Kidney epithelial cell (primary cell): ENCODE results near the gene POFUT1. TPM values are rescaled to one million over a fixed set of nuclear protein-coding genes. Genes with fewer than 3 reads are reported as not detected.
"Not testable (repeated sequence)": the region's sequence is repeated elsewhere in the genome, so short reads cannot be mapped to it uniquely, and the experiment has no call there.

Source experiments
- DNase-seq: peaks from one replicate; pipeline ENCODE4 v3.0.0-alpha.2; 2010; ENCODE audit warnings: low read depth
- H3K27me3 ChIP-seq: 2 replicates; pipeline ENCODE4 v1.6.0; 2011; ENCODE audit warnings: low read length; ENCODE audit not compliant: control insufficient read depth, insufficient read depth
- H3K36me3 ChIP-seq: 2 replicates; pipeline ENCODE4 v1.5.1; 2011; ENCODE audit warnings: low read length; ENCODE audit not compliant: control insufficient read depth, insufficient read depth
- H3K4me3 ChIP-seq: 2 replicates; pipeline ENCODE4 v1.5.1; 2011; ENCODE audit warnings: low read depth, mild to moderate bottlenecking, control low read depth, low read length
- total RNA-seq: library from RNA; depleted of rRNA; stranded (reverse); fragments of >200 nt; gene quantifications from 2 replicates; pipeline ENCODE4 v1.2.3, GENCODE V29; 2015
- TF ChIP-seq, protein P1 (sequence below): IDR thresholded peaks from 2 replicates; pipeline ENCODE4 v1.5.1; 2011; ENCODE audit warnings: mild to moderate bottlenecking, moderate library complexity, low read length, control low read depth, inconsistent platforms; ENCODE audit not compliant: insufficient read depth, poor library complexity, severe bottlenecking

The POFUT1 gene
- total RNA-seq, 1 donor from 2014 or later, result 44.3 TPM

DNA sequence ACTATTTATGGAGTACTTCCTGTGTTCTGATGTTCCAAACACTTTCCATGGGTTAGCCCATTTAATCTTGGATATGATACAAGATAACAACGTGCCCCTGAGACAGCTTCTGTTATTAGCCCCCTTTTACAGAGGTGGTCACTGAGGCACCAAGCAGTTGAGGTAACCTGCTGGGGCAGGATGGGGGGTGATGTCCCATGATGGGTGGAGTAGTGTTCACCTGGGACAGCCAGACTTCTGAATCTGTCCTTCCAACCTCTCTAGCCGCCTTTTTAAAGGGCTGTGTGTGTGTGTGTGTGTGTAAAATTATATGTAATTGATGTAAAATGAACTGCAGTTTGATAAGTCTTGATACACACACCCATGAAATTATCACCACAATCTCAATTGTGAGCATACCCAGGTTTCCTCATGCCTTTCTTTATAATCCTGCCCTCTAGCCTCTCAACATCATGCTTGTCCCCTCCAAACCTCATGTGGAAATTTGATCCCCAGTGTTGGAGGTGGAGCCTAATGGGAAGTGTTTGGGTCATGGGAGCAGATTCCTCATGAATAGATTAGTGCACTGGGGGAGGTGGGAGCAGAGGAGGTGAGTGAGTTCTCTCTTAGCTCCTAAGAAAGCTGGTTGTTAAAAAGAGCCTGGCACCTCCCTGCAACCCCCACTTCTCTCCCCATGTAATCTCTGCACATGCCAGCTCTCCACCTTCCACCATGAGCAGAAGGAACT is 39.3 kb upstream of the POFUT1 start:
- Histone ChIP-seq H3K4me3 (no peak overlapping the region), H3K36me3 (no peaks in the 10 kb centered on the region), H3K27me3 (no peaks in the 10 kb centered on the region)
- TF ChIP-seq, protein P1, sequence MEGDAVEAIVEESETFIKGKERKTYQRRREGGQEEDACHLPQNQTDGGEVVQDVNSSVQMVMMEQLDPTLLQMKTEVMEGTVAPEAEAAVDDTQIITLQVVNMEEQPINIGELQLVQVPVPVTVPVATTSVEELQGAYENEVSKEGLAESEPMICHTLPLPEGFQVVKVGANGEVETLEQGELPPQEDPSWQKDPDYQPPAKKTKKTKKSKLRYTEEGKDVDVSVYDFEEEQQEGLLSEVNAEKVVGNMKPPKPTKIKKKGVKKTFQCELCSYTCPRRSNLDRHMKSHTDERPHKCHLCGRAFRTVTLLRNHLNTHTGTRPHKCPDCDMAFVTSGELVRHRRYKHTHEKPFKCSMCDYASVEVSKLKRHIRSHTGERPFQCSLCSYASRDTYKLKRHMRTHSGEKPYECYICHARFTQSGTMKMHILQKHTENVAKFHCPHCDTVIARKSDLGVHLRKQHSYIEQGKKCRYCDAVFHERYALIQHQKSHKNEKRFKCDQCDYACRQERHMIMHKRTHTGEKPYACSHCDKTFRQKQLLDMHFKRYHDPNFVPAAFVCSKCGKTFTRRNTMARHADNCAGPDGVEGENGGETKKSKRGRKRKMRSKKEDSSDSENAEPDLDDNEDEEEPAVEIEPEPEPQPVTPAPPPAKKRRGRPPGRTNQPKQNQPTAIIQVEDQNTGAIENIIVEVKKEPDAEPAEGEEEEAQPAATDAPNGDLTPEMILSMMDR, result no peak
- no peak for DNase-seq

DNA sequence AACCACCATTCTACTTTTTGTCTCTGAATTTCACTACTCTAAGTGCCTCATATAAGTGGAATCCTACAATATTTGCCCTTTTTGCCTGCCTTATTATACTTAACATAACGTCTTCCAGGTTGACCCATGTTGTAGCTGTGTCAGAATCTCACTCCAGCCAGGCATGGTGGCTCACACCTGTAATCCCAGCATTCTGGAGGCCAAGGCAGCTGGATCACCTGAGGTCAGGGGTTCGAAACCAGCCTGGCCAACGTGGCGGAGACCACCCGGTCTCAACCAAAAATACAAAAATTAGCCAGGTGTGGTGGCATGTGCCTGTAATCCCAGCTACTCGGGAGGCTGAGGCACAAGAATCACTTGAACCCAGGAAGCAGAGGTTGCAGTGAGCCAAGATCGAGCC is 30.0 kb upstream of the POFUT1 start:
- not testable (repeated sequence) for H3K36me3 ChIP-seq, DNase-seq, H3K4me3 ChIP-seq

DNA sequence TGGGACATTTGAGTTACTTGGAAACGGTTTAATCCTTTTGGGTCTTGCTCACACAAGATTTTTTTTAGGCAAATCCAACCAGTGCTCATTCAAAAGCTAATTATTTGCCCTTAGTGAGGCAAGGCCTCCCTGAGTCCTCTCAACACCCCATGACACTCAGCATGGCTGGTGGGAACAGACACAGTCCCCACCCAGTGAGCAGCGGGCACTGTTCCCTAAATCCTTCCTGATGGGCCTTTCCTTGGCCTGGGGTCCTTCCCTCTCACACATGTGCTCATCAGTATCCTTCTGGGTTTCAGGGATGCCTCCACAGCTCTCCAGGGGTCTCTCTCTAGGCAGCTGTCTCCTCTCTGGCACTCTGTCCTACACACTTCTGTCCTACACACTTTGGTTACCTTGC is 28.2 kb upstream of the POFUT1 start:
- TF ChIP-seq, protein P1, result no peak
- no peak overlapping the region for H3K4me3 ChIP-seq
- DNase-seq, result no peak
- no peaks in the 10 kb centered on the region for H3K27me3 ChIP-seq
- no peaks in the 10 kb centered on the region for H3K36me3 ChIP-seq

More for the DNA sequence above, 30.0 kb upstream of the POFUT1 start:
- not testable (repeated sequence) for H3K27me3 ChIP-seq

DNA sequence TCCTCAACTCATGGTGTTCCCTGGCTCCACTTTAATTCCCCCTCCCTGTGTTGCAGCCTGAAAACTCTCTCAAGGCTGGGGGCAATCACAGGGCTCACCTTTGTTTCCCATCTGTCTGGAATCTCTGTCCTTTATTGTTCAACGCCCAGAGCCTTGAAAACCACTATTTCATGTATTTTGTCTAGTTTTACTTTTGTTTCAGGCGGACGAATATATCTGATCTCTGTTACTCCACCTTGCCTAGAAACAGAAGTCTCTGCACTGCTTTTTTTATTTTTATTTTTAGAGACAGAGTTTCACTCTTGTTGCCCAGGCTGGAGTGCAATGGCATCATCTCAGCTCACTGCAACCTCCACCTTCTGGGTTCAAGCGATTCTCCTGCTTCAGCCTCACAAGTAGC is 27.7 kb upstream of the POFUT1 start:
- no peak for DNase-seq
- H3K27me3 ChIP-seq, result no peaks in the 10 kb centered on the region
- no peaks in the 10 kb centered on the region for H3K36me3 ChIP-seq
- TF ChIP-seq, protein P1, result no peak
- H3K4me3 ChIP-seq, result no peak overlapping the region

DNA sequence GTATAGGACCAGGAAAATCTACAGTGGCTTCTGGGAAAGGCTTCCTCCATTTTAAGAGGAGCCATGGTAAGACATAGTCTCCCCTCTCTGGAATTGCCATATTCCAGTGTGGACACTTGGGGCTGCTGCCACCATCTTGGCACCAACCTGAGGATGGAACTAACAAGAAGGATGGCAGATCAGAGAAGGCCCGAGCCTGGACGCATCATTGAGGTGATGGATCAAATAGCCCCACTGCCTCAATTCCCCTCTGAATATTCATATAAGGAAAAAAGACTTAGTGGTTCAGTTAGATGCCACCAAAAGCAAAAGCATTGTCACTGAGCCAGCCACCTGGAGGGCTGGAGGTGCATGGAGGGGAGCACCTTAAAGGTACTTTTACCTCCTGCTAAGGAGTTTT is 26.1 kb upstream of the POFUT1 start:
- Histone ChIP-seq H3K36me3 (no peaks in the 10 kb centered on the region), H3K4me3 (no peak overlapping the region), H3K27me3 (no peaks in the 10 kb centered on the region)
- TF ChIP-seq, protein P1, result no peak
- no peak for DNase-seq

DNA sequence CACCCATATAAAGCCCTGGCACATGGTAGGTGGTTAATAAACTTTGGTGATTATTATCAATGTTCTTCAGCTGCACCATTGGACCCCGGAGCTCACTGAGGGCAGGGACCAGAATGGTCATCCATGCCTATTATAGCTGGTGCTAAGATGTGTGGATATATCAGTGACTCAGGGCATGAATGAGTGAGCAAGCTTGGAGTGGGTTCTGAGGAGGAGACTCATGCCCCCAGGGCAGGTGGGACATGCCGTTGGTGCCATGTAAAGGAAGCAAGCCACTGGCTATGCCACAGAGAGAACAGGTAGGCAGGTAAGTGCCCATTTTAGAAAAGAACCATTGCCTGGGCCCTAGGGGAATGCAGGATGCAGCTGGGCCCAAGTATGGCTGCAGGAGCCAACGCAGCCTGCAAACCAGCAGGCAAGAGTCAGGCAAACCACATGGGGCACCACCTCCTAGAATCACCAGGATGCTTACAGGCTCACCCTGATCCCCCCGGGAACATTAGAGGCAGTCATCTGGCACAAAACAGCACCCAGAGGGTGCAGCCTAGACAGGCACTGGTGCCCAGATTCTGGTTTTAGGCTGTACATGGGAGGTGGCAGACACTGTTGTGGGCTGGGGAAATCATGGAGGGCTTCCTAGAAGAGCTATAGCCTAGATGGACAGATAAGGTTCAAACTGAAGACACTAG is 23.6 kb upstream of the POFUT1 start:
- Histone ChIP-seq H3K27me3 (no peaks in the 10 kb centered on the region), H3K4me3 (no peak overlapping the region), H3K36me3 (no peaks in the 10 kb centered on the region)
- TF ChIP-seq, protein P1, result no peak
- DNase-seq, result no peak
